ENCODE measurements around the gene SRCAP. TPM values are rescaled to one million over a fixed set of nuclear protein-coding genes. Genes with fewer than 3 reads are reported as not detected.

SRCAP gene
- total and polyA plus RNA-seq, 2 of the 8 experiments (the other 6 are each of a cell fraction or from before 2014, with no cell fraction given), result 5.5 to 54.3 TPM

- Histone ChIP-seq H4K91ac (replicated peaks; ENCODE audit: insufficient read length, low read length) (no peak overlapping the region), H3K79me1 (ENCODE audit: low read depth, low read length) (peaks cover 8% of the 10 kb centered on the region; the same call in 1 of the 2 replicates), H3K4me3 (ENCODE audit: extremely low read depth in 1 of 4, insufficient read depth in 2 of 4, low read depth in 3 of 4, low read length in 4 of 4) (no peak overlapping the region), H3K14ac (ENCODE audit: insufficient read length) (no peak overlapping the region), H4K8ac (ENCODE audit: extremely low read depth, insufficient read depth, low read length) (no peak overlapping the region), H3K4me2 (ENCODE audit: insufficient read depth in 1 of 2, low read depth in 2 of 2, low read length in 2 of 2) (no peak overlapping the region), H2BK120ac (replicated peaks; ENCODE audit: low read depth, low read length) (no peak overlapping the region), H3K79me2 (ENCODE audit: control insufficient read depth in 1 of 2, insufficient read depth in 2 of 2, low read length in 2 of 2) (peaks cover 0 to 15% of the 10 kb centered on the region in 2 experiments; a peak in 2 of 4 replicates), H3K9ac (replicated peaks in 1 of 4; ENCODE audit: extremely low read depth in 1 of 4, low read depth in 3 of 4, low read length in 3 of 4) (no peak overlapping the region), H2AFZ (ENCODE audit: low read length) (no peak overlapping the region), H3K18ac (ENCODE audit: extremely low read depth, low read length) (no peak overlapping the region), H2BK20ac (ENCODE audit: low read length) (no peak overlapping the region), H3K9me3 (ENCODE audit: insufficient read depth in 2 of 2, low read depth in 1 of 2, low read length in 1 of 2) (no peaks in the 10 kb centered on the region), H3K4ac (replicated peaks; ENCODE audit: insufficient read length, low read depth, low read length) (no peak overlapping the region), H3K23ac (ENCODE audit: insufficient read length) (no peak overlapping the region), H2BK12ac (ENCODE audit: low read depth, low read length) (no peak overlapping the region), H3K23me2 (ENCODE audit: low read depth, low read length) (peaks cover 4% of the 10 kb centered on the region; the same call in 1 of the 2 replicates), H3K4me1 (replicated peaks in 1 of 4; ENCODE audit: control insufficient read depth in 3 of 4, insufficient read depth in 4 of 4, low read length in 3 of 4) (peaks cover 0 to 4% (median 0%) of the 10 kb centered on the region in 4 experiments; a peak in 1 of 7 replicates), H3K27me3 (replicated peaks in 1 of 4; ENCODE audit: control insufficient read depth in 3 of 4, extremely low read depth in 1 of 4, insufficient read depth in 3 of 4, low read length in 3 of 4) (no peaks in the 10 kb centered on the region), H4K5ac (ENCODE audit: insufficient read length, low read depth, low read length) (no peak overlapping the region), H2AK5ac (ENCODE audit: low read depth, low read length) (no peak overlapping the region), H2BK15ac (ENCODE audit: low read length) (no peak overlapping the region), H2BK5ac (ENCODE audit: low read depth, low read length) (no peak overlapping the region), H3K27ac (ENCODE audit: low read depth, low read length) (no peak overlapping the region), H3K56ac (replicated peaks; ENCODE audit: insufficient read length, low read depth, low read length) (no peak overlapping the region), H4K20me1 (replicated peaks in 1 of 2; ENCODE audit: control insufficient read depth in 1 of 2, insufficient read depth in 2 of 2, low read length in 2 of 2) (peaks cover 3 to 11% of the 10 kb centered on the region in 2 experiments), H3K36me3 (ENCODE audit: control insufficient read depth in 2 of 4, insufficient read depth in 4 of 4, low read length in 3 of 4) (peaks cover 6 to 29% (median 23%) of the 10 kb centered on the region in 4 experiments; a peak in 5 of 8 replicates)
- TF ChIP-seq TCF12 (IDR thresholded peaks at IDR 0.05; ENCODE audit: low read depth, low read length), result no peak
- TF ChIP-seq BCL11A (IDR thresholded peaks at IDR 0.05; ENCODE audit: low read depth in 2 of 2, low read length in 2 of 2), result no peak
- no peak for TF ChIP-seq NANOG (IDR thresholded peaks at IDR 0.05; ENCODE audit: insufficient read depth, low read depth, low read length, poor library complexity, severe bottlenecking)
- TF ChIP-seq JUND (IDR thresholded peaks at IDR 0.05; ENCODE audit: low read length), result no peak
- TF ChIP-seq SUZ12 (IDR thresholded peaks at IDR 0.05; ENCODE audit: low read length), result no peak
- TF ChIP-seq ASH2L (IDR thresholded peaks at IDR 0.05; ENCODE audit: low read length), result no peak
- no peak for TF ChIP-seq POLR2AphosphoS5 (IDR thresholded peaks at IDR 0.05; ENCODE audit: low read depth, low read length)
- no peak for TF ChIP-seq CEBPB (IDR thresholded peaks at IDR 0.05; ENCODE audit: low read depth, low read length)
- no peak for TF ChIP-seq SP1 (IDR thresholded peaks at IDR 0.05; ENCODE audit: low read depth, low read length)
- TF ChIP-seq CBX5 (IDR thresholded peaks at IDR 0.05; ENCODE audit: low read depth, low read length), result no peak
- no peak for TF ChIP-seq SIX5 (IDR thresholded peaks at IDR 0.05; ENCODE audit: low read depth, low read length)
- no peak for TF ChIP-seq KDM4A (IDR thresholded peaks at IDR 0.05; ENCODE audit: low read depth, low read length, severe bottlenecking)
- TF ChIP-seq RBBP5 (IDR thresholded peaks at IDR 0.05; ENCODE audit: borderline replicate concordance, low read depth, low read length), result no peak
- 95% methylated on average over 4 of the region's 4 CpGs; no CpG with 5 or more reads in 1 of the 2 experiments for WGBS, 2 experiments (ENCODE audit: extremely low coverage in 1 of 2, insufficient coverage in 1 of 2, insufficient read length in 1 of 2, insufficient replicate concordance in 2 of 2, low coverage in 1 of 2, low lambda C conversion rate in 2 of 2, missing lambda C conversion rate in 1 of 2)
- FAIRE-seq (no peak), DNase-seq (ENCODE audit: low read depth in 1 of 2, low spot score in 2 of 2) (no peak)
- ChIA-PET CTCF (ENCODE audit: partially characterized antibody) (interaction anchor here (0.6 kb wide), 1 partner anchor 334 kb away, joined by 4 read pairs; no protein-coding TSS in a partner anchor), POLR2A (ENCODE audit: partially characterized antibody) (interaction anchor here (1.9 to 7.1 kb wide), 3 partner anchors 7 to 56 kb away, joined by 4 to 92 read pairs (median 5); partner anchors contain the start of genes CFAP119 and RNF40)
Measured at GRCh38 chr16:30753596-30753995, 54.6 kb downstream of the SRCAP start.

Data from H1 (cell line).